Activated CD8-positive, alpha-beta memory T cell treated with anti-CD3 and anti-CD28 coated beads, Interleukin-2, amount 50 U/mL, for 48 hours (primary cell): ENCODE data around the gene JUP.

Experiments used
- DNase-seq: peaks from one replicate; pipeline ENCODE4 v3.0.0-alpha.2; 2020

The JUP gene

GRCh38 chr17:41717408-41718286 lies 68.9 kb downstream of the JUP start:
- DNase-seq = no peak

DNA sequence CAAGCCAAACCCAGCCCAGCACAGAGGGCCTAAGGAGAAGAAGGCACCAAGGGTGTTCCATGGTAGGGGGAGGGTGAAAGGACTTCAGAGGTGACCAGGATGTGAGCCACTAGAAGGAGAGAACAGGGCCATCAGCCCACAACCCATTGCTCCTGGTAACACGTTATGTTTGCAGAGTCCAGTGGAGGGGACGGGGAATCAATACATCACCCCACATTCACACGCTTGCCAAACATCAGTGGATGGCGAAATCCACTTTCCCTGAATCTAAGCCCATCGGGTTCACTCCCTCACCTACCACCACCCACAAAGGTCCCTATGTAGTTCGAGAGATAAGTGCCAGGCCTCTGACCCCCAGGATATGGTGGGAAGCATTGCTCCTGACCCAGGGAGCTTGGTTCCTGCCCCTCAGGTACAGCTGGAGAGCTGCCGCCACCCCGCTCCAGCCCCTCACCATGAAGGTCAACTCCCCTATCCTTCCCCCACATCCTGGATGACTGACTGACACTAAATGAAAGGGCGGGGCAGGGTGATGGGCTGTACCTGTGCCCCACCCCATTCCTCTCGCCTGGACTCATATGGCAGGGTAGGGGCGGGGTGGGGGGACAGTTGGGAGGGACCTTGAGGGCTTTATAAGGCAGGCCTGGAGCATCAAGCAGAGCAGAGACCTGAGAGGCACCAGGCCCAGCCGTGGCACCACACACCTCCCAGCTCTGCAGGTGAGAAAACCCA lies 74.7 kb downstream of the JUP start, which contains the start of gene GAST:
Gene GAST, plus strand, starts transcription at position 663 of the 732 bp plus-strand sequence. CDS start 3,106 bp downstream, outside the sequence.
- DNase-seq = no peak

DNA sequence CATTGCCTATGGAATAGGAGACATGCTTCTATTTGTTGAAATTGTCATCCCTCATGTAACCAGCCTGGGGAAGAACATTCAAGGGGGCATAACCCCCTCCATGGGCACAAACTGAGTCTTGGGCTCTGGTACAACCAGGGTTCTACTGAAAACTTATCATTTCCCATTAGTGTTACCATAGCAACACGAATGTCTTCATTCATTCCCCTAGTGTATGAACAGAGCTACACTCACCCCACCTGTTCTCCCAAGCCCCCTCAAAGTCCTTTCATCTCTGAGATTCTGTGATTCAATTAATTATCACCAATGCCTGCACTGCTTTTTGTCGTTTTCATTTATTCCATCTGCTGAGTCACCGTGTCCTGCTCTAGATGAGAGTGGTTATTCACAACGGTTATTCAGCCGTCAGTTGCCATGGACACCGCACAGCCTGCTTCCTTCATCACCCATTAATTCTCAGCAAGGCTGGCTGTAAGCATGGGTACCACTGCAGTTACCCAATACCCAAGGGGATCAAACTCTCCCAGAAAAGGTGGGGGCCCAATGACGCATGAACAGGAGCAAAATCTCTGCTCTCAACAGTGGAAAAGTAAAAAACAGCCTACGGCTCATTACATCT lies 75.9 kb downstream of the JUP start:
- DNase-seq = no peak

- no peak for DNase-seq
Measured at GRCh38 chr17:41707803-41708669, 78.5 kb downstream of the JUP start.

DNA sequence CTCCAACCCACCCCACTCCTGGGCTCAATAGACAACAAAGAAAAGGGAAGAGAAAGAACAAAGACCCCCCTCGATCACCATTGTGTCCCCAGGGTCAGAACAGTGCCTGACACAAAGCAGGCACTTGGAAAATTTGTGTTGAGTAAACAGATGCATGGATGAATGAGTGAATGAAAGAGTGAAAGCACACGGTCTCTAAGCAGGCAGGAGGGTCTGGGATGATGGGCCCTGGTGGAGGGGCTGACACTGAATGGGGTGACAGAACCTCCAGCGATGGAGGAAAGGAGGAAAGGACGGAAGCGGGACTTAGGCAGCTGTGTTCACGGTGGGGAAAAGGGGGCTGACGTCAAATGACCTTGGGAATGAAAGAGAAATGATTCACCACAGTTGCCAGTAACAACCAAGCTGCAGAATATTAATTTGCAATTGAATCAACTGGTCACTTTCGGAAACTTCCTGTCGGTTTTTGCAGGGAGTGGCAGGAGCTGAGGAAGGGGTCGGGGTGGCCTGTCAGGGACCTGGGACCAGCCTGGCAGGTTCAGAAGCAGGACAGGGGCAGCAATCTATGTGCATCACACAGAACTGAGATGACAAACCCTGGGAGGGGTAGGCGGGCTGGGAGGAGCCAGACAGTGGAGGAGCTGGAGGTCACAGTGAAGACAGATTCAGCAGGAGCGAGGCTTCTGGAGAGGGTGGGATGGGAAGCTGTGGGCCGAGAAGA lies 81.1 kb downstream of the JUP start:
- DNase-seq = no peak
